GM10266 (cell line): ENCODE data around the gene AGBL1.

Experiments
- DNase-seq: peaks from one replicate; pipeline ENCODE4 v3.0.0; 2012; ENCODE audit errors: extremely low spot score
- TF ChIP-seq, protein P1 (sequence below): IDR thresholded peaks from 2 replicates; pipeline ENCODE4 v1.5.1; 2012; ENCODE audit warnings: mild to moderate bottlenecking, low read depth; ENCODE audit not compliant: control insufficient read depth, insufficient read depth; ENCODE audit errors: missing control alignments

The AGBL1 gene

GRCh38 chr15:86759800-86760523 lies 680.3 kb downstream of the AGBL1 start:
- no peak for DNase-seq
- TF ChIP-seq, protein P1, sequence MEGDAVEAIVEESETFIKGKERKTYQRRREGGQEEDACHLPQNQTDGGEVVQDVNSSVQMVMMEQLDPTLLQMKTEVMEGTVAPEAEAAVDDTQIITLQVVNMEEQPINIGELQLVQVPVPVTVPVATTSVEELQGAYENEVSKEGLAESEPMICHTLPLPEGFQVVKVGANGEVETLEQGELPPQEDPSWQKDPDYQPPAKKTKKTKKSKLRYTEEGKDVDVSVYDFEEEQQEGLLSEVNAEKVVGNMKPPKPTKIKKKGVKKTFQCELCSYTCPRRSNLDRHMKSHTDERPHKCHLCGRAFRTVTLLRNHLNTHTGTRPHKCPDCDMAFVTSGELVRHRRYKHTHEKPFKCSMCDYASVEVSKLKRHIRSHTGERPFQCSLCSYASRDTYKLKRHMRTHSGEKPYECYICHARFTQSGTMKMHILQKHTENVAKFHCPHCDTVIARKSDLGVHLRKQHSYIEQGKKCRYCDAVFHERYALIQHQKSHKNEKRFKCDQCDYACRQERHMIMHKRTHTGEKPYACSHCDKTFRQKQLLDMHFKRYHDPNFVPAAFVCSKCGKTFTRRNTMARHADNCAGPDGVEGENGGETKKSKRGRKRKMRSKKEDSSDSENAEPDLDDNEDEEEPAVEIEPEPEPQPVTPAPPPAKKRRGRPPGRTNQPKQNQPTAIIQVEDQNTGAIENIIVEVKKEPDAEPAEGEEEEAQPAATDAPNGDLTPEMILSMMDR = no peak

DNA sequence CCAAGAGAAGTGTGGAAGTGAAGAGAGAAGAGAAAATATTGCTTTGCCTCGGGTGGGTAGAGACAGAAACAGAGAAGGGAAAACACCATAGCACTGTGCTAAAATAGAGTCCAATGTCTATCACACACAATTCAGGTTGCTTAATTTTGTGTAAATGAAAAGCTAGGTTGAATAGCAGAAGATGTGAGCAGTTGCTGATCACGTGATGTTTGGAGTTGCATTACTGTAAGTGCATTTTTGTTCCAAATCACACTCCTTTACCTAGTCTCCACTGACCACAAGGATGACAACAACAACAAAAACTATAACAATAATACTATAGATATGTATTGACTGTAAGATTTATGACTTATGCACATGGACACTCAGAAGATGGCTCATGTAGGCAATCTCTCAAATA lies 683.2 kb downstream of the AGBL1 start:
- DNase-seq = no peak
- TF ChIP-seq, protein P1 = no peak

DNA sequence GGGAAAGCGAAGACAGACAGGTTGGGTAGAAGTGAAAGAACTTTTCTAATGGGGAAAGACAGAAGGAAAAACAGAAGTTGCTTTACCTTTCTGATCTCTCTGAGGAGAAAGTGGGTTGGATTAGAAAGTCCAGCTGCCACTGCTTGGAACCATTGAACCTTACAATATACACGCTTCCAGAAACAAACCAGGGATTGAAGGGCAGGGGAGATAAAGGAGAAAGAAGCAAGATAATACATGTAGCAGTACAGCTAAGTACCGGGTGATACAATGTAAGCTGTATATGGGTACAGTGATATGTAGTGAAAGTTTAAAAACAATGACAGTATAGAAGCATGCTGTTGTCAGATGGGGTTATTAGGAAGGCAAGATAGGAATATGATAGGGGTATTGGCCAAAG lies 684.4 kb downstream of the AGBL1 start:
- no peak for DNase-seq
- TF ChIP-seq, protein P1 = no peak

- no peak for DNase-seq
- TF ChIP-seq, protein P1 = no peak
Measured at GRCh38 chr15:86765281-86765680, 685.6 kb downstream of the AGBL1 start.

- TF ChIP-seq, protein P1 = no peak
- DNase-seq = no peak
Measured at GRCh38 chr15:86772369-86773059, 692.8 kb downstream of the AGBL1 start.

DNA sequence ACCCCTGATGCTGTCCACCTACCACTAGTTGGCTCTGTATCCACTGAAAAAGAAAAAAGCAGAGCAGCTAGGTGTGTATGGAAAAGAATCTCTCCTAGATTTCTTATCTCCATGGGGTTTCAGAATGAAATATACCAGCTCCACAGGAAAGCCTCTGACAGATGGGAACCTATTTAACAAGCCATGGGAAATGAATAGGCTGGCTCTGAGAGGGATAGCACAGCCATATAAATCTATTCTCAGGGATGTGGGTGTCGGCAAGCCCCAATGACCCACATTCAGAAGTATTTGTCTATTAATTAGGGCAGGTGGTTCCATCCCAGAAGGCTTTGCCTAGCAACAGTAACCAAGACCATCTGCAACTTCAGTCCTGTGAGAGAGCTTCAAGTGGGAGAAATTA lies 694.1 kb downstream of the AGBL1 start:
- DNase-seq = no peak
- TF ChIP-seq, protein P1 = no peak

- DNase-seq = no peak
- TF ChIP-seq, protein P1 = no peak
Measured at GRCh38 chr15:86776145-86776544, 696.5 kb downstream of the AGBL1 start.
